ENCODE data around the gene LDLRAD4.

GRCh38 chr18:13269013-13269280 lies 50.4 kb downstream of the LDLRAD4 start:
- no peak for TF ChIP-seq RAD21 (IDR thresholded peaks at IDR 0.05; ENCODE audit: low read depth)
- no peak for TF ChIP-seq FOXM1 (IDR thresholded peaks at IDR 0.05; ENCODE audit: borderline replicate concordance, low read depth)
- no peak for TF ChIP-seq USF1 (IDR thresholded peaks at IDR 0.05)
- TF ChIP-seq MAX (IDR thresholded peaks at IDR 0.05), result no peak
- TF ChIP-seq EP300 (IDR thresholded peaks at IDR 0.05; ENCODE audit: borderline replicate concordance), result no peak
- no peak for TF ChIP-seq ZBTB7A (IDR thresholded peaks at IDR 0.05; ENCODE audit: low read depth)
- no peak for TF ChIP-seq CREB1 (IDR thresholded peaks at IDR 0.05; ENCODE audit: low read depth)
- no peak for TF ChIP-seq EGR1 (IDR thresholded peaks at IDR 0.05)
- no peak for TF ChIP-seq TAF1 (IDR thresholded peaks at IDR 0.05; ENCODE audit: low read depth)
- no peak for TF ChIP-seq CEBPB (IDR thresholded peaks at IDR 0.05)
